Esophagus muscularis mucosa (tissue), 4 donors: ENCODE measurements around the gene C12orf75.

ENCODE experiments used
- CTCF ChIP-seq, 3 experiments: fragments of 200-600 bp in 2 of 3; fragments of 450-650 bp in 1 of 3; sonication (generic) in 2 of 3; IDR thresholded peaks; one replicate each; pipeline ENCODE4 v1.5.1; 2017 to 2019; ENCODE audit warnings: antibody characterized with exemption in 3 of 3, mild to moderate bottlenecking in 2 of 3, moderate library complexity in 1 of 3
- EP300 ChIP-seq: sonication (generic); formaldehyde crosslinking; IDR thresholded peaks from one replicate; pipeline ENCODE4 v1.6.1; 2017; ENCODE audit warnings: antibody characterized with exemption
- POLR2A ChIP-seq: fragments of 450-650 bp; IDR thresholded peaks from one replicate; pipeline ENCODE4 v1.6.1; 2017; ENCODE audit warnings: antibody characterized with exemption, moderate library complexity, mild to moderate bottlenecking, low read depth
- POLR2AphosphoS5 ChIP-seq, 2 donors: sonication (generic); formaldehyde crosslinking; IDR thresholded peaks; one replicate each; pipeline ENCODE4 v1.6.1; 2017; ENCODE audit warnings: antibody characterized with exemption in 2 of 2

- no peak for TF ChIP-seq POLR2AphosphoS5 (IDR thresholded peaks at IDR 0.05)
- no peak for TF ChIP-seq CTCF (IDR thresholded peaks at IDR 0.05)
- TF ChIP-seq POLR2A = no peak
- TF ChIP-seq EP300 = no peak
Measured at GRCh38 chr12:105331805-105332251, 1.3 kb downstream of the C12orf75 start.
